HK-2 (cell line): ENCODE measurements around the gene COP1.

Experiments
- DNase-seq: peaks from one replicate; pipeline ENCODE4 v3.0.0-alpha.2; 2018; ENCODE audit not compliant: unreplicated experiment

The COP1 gene

DNA sequence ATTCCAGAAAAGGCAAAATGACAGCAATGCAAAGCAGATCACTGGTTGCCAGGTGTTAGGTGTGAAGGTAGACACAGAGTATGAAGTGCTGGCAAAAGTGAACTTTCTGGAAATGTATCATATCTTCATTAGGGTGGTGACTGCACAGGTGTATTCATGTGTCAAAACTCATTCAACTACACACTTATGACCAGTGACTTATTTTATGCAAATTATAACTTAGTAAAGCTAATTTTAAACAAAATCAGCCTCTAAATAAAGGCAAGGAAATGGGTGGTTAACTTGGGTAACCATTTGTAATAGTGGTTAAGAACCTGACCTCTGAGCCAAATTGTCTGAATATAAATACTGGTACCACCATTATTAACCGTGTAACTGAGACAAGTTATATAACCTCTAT, 7.4 kb downstream of the COP1 start:
- DNase-seq = no peak

DNA sequence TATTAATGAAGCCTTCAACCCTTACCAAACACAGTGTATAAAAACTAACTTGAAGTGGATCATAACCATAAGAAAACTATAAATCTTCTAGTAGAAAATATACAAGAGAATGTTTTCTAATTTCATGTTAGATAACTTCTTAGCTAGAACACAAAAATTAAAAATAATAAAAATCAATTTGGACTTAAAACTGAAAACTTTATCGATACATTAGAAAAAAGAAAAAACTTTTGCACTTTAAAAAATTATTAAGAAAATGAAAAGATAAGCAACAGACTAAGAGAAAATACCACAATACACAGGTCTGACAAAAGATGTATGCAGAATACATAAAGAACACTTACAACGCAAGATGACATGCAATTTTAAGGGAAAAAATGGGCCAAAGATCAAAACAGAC, 8.7 kb downstream of the COP1 start:
- no peak for DNase-seq

DNA sequence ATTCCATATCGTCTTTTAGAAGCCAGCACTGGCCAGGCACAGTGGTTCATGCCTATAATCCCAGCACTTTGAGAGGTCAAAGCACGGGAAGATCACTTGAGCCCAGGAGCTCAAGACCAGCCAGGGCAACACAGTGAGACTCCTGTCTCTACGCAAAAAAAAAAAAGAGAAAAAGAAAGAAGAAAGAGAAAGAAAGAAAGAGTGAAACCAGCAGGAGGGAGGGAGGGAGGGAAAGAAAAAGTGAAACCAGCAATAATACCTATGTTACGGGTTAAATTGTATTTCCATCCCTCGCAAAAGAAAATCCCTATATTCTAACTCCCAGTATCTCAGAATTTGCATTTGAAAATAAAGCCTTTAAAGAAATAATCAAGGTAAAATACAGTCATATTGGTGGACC, 10.4 kb downstream of the COP1 start:
- DNase-seq = no peak

DNA sequence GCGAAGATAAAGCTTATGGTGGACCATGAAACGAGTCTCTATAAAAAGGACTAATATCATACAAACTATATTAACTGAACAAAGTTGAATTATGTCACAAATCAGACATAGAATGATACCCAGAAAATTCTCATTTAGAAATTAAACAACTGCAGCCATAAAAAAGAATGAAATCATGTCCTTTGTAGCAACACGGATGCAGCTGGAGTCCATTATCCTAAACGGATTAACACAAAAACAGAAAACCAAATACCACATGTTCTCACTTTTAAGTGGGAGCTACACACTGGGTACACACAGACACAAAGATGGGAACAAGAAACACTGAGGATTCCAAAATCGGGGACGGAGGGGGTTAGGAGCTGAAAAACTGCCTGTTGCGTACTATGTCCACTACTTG, 11.5 kb downstream of the COP1 start:
- DNase-seq = no peak

DNA sequence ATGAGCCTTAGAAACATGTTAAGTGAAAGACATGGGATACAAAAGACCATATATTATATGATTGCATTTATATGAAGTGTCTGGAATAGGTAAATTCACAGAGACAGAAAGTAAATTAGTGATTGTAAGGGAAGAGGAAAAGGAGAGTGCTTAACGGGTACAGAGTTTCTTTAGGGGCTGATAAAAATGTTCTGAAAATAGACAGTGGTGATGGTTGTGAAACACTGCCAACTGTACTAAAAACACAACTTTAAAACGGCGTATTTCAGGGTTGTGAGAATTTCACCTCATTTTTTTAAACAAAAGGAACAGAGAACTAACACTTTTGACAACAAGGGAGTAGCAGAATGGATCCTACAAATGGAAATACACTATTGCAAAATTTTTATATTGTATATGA, 13.4 kb downstream of the COP1 start:
- no peak for DNase-seq

DNA sequence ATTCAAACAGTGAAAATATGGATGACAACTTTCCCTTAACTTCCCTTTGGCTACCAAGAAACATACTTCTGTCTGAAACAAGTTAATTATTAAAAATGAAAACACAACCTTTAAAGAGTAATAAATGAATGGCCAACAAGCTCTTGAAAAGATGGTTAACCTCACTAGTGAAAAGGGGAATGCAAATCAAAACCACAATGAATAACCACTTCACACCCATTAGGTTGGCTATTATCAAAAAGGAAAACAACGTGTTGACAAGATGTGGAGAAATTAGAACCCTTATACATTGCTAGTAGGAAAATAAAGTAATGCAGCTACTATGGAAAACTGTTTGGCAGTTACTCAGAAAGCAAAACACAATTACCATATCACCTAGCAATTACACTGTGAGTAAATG, 14.1 kb downstream of the COP1 start:
- no peak for DNase-seq

DNA sequence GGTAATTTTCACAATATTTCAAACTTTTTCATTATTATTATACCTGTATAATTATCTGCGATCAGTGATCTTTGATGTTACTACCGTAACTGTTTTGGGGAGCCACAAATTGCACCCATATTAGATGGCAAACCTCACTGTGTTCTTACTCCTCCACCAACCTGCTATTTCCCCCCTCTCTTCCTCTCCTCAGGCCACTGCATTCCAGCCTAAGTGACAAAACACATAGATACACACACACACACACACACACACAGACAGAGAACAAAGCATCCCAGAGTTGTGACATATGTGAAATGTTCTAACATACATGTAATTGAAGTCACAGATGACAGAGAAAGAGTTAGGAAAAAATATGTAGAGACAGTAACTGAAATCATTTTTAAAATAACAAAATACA, 18.5 kb downstream of the COP1 start:
- no peak for DNase-seq

DNA sequence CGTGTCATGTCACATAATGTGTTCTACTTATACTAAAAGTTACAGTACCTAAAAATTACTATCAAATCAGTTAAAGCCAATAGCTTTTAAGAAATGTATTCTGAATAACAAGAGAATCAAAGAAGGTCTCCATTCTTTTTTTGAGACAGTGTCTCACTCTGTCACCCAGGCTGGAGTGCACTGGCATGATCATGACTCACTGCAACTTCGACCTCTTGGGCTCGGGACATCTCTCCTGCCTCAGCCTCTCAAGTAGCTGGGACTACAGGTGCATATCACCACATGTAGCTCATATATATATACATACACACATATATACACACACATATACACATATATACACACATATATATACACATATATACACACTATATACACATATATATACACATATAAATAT, 20.1 kb downstream of the COP1 start:
- no peak for DNase-seq

DNA sequence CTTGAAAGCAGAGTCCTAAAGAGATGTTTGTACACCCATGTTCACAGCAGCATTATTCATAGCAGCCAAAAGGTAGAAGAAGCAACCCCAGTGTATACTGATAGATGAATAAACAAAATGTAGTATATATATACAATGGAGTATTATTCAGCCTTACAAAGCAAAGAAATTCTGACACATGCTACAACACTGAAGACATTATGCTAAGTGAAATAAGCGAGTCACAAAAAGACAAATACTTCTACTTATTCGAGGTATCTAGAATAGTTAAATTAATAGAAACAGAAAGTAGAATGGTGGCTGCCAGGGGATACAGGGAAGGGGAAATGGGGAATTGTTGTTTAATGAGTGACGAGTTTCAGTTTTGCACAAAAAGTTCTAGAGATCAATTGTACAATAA, 23.5 kb downstream of the COP1 start:
- DNase-seq = no peak

DNA sequence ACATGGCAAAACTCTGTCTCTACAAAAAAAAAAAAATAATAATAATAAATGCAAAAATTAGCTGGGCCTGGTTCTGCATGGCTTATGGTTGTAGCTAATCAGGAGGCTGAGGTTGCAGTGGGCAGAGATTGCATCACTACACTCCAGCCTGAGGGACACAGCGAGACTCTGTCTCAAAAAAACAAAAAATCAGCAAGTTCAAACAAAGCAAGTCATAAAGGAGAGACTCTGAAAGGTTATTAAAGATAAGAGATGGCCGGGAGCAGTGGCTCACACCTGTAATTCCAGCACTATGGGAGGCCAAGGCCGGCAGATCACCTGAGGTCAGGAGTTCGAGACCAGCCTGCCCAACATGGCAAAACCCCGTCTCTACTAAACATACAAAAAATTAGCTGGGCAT, 28.8 kb downstream of the COP1 start:
- no peak for DNase-seq

DNA sequence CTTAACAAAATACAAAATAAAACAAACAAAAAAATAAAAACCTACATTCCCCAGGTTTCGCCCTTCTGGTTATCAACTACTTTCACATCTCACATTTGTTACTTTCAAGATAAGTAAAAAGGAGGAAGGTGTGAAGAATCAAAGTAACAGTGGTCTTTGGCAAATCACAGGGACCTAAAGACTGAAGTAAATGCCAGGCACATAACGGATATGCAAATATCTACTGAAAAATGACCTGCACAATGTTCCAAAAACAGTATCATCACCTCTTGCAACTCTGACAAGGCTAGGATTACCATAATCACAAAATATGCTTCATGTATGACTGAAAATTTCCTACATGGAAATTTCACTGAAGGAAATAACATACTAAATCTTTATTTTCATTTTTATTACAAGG, 29.3 kb downstream of the COP1 start:
- DNase-seq = no peak

DNA sequence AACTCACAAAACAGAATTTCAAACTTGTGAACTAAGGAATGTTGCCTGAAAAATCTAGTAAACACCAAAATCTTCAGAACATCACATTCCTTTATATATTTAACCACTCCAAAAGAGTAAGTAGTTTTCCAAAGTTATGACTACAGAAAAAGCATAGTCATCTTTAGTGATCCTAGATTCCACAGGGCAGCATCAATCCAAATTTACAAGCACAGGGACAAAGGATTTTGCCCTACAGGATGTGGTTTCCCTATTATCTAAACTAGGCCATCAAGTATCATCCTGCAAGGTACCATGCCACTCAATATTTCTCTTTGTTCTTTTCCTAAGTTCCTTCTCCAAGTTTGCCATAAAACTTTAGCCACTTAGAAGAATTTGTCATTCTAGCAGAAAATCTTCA, 33.0 kb downstream of the COP1 start:
- no peak for DNase-seq

DNA sequence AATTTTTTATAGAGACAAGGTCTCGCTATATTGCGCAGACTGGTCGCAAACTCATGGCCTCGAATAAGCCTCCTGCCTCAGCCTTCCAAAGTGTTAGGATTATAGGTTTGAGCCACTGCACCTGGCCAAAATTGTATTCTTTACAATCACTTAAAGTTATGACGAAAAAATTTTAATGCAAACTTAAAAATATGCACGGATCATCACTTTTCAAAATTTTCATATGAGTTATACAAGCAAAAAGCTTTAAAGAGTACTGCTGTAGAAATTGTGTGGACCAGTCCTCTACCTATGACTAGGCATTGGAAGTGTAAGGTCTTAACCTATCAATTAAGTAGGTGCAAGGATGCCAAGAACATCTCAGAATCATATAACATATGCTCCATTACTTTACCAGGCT, 34.9 kb downstream of the COP1 start:
- no peak for DNase-seq

DNA sequence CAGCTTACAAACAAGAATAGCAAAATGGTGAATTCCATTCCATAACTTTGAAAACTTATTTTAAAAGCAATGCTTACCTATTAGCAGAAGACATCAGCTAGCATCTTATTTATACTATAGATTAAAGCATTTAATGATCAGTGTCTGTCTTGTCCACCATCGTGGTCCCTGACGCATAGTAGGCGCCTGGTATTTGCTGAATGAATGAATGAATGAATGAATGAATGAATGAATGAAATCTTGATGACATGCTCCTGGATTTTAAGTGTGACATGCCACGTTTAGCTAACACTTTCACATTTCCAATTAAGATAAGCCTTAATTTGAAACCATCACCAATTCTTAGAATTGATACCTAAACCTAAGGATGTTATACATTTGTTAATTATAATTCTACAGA, 39.9 kb downstream of the COP1 start:
- no peak for DNase-seq

DNA sequence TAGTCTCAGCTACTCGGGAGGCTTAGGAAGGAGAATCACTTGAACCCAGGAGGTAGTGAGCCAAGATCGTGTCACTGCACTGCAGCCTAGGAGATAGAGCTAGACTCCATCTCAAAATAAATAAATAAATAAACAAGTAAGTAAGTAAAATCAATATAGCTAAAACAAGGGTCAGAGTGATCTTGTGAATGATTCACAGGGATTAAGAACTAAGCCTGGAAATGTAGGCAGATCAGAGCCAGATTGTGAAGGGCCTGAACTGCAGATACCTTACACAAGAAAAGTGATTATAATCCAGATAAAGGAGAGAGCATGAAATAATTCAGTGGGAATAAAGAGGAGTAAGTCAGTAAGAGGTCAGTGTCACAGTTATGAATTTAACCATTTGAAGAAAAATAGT, 41.5 kb downstream of the COP1 start:
- DNase-seq = no peak

DNA sequence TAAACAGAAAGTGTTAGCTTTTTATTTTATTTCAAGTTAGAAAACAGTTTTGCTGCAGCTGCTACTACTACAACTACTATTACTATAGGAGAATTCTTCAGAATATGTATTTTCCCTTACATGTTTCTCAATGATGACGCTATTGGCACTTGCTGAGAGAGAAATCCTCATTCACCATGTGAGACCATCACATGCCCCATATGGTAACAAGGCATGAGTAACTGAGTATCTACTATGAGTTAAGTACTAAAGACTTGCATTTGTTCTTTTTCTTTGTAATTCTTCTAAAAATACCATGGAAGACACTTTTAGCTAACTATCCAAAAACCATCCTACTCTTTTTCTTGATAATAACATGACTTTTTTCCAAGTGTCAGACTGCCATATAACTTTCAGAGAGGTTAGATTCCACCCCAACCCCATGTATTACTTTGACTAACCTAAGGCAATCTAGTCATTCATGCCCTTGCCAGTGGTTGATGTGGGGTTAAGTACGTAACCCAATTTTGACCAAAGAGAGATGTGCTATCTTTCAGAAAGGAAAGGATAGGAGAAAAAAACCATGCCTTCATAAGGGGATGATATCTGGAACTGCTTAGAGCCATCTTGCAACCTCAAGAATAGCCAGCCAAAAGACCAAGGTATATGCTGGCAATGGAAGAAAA, 42.9 kb downstream of the COP1 start:
- DNase-seq = no peak

DNA sequence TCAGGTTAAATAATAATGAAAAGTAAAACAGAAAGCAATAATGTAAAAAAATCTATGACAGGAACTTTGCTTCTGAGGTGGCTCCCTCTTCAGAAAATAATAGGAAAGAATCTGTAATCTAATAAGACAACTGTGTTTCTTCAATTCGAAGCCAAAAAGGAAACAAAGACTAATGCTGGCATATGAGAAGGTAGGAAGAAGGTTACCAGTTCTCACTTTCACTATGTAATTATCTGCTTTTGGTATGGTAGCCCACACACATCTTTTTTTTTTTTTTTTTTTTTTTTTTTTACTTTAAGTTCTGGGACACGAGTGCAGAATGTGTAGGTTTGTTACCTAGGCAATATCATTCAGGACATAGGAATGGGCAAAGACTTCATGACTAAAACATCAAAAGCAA, 47.1 kb downstream of the COP1 start:
- DNase-seq = no peak

DNA sequence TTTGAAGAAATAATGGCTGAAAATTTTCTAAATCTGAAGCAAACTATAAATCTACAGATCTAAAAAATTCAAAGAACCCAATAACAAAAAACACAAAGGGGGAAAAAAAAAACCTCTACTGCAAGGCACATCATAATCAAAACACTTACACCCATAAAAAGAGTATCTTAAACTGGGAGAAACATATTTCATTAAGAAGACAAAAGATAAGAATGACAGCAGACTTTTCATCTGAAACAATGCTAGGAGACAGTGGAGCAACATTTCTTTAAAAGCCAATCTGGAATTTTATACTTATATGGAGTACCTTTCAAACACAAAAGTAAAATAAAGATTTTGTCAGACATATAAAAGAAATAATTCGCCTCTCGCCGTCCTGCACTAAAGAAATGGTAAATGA, 49.1 kb downstream of the COP1 start:
- no peak for DNase-seq

DNA sequence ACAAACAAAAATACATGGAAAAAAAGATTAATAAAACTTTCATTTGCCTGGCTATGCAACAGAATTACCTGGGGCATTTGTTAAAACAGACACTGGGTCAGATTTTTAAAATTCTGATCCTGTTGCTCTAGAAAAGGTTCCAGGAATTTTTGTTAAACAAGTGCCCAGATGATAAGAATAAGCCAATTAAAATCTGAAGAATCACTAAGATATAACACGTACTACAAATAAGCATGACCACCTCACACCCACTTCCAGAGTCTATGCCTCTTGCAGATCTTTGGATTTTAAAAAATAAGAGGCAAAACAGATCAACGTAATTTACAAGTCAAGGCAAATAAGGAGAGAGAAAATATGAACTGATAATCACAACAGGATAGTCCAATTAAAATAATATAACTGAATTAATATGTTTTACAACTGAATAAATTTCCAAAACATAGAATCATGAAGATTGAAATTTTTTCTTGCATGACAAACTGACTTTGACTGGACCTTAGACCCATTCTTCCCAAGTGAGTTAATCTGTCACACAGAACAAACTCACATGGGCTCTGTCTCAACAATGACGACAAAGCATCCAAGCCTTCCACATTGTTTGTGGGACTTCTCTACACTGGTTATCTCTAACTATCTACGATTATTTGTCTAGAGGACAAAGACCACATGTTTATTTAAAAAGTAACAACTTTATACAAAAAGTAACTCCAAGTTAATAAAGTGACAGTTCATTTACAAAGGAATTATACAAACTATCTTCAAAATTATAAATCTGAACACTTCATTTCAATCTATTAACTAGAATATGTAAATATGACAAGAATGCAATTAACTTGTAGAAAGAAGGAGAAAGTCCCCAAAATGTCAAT, 56.9 kb downstream of the COP1 start:
- DNase-seq = no peak

DNA sequence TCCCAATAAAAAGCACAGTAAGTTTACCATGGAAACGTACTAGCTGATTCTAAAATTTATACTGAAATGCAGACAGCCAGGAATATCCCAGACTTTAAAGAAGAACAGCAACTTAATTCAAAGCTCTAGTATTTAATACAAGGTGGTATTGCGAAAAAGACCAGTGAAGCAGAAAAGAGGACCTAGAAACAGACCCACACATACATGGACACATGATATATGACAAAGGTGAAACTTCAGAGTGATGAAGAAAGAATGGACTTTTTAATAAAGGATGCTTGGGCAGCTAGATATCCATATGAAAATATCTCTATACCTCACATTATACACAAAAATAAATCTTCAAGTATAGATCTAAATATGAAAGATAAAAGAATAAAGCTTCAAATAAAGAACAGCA, 62.6 kb downstream of the COP1 start:
- no peak for DNase-seq

DNA sequence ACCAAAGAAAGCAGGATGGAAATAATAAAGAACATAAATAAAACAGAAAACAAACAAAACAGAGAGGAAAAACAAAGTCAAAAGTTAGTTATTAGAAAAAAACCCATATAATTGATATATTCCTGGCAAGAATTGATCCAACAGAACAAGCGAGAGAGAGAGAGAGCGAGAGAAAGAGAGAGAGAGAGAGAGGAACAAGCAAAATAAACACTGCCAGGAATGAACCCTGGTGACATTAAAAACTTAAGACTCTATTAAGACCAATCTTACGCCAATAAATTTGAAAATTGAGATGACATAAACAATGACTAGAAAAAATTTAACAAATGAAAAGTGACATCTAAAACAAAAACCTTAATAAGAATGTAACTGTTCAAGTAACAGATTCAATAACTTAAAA, 64.1 kb downstream of the COP1 start:
- no peak for DNase-seq

DNA sequence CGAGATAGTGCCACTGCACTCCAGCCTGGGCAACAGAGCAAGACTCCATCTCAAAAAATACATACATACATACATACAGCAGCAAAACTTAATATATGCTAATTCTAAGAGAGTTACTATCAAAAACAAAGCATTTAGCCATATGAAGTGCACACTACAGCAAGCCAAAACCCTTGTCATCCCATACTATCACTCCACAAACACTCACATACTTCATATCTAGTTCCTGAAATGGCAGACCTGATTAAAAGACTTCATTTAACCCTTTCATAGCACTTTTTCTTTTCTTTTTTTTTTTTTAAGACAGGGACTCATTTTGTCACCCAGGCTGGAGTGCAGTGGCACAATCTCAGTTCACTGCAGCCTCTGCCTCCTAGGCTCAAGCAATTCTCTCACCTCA, 65.6 kb downstream of the COP1 start:
- no peak for DNase-seq

DNA sequence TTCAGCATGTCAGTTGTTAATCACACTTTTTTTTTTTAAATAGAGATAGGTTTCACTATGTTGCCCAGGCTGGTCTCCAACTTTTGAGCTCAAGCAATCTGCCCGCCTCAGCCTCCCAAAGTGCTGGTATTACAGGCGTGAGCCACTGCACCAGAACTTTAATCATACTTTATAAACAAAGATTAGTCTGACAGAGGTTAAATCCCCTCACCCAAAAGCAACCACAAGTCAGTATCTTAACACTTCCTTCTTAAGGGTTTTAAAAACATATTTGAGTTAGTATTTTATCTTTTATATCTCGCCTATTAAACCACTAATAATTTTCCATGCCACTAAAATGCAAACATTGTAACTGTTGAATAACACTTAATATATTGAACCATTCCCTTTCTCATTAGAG, 70.2 kb downstream of the COP1 start:
- DNase-seq = no peak

DNA sequence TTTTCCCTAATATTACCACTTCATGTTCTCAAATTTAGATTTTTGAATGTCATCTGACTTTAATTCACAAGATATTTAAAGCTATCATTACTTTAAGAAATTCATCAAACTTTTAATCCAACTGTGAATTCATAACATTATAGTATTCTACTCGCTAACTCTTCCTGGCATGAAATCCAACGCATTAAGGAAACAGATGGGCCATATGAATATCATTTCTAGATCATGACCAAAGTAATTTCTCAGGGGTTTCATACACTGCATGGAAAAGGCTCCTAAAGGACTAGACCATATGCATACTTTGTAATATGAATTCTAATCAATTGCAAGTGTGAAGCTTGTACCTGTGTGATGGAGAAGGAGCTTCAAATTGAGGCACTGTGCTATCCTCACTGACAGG, 72.4 kb downstream of the COP1 start:
- no peak for DNase-seq
